ELF-1 (cell line): ENCODE measurements around the gene CTDSP1.
A peak's percentile ranks its signal among the peaks of the same experiment; 100 is the strongest.

ENCODE experiments used
- DNase-seq: peaks from one replicate; pipeline ENCODE4 v3.0.0-alpha.2; 2016; ENCODE audit warnings: low read depth, low spot score

CTDSP1 gene

DNA sequence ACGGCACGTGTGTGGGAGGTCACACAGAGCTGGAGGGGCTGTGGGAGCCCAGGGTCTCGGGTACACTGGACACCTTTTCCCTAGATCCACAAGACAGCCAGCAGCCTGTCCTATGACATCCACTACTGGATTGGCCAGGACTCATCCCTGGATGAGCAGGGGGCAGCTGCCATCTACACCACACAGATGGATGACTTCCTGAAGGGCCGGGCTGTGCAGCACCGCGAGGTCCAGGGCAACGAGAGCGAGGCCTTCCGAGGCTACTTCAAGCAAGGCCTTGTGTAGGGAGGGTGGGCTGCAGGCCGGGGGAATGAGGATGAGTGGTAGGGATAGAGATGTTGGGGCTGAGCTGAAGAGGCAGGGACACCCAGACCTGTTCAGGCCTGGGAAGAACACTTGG is 25.9 kb downstream of the CTDSP1 start:
- DNase-seq = no peak

DNA sequence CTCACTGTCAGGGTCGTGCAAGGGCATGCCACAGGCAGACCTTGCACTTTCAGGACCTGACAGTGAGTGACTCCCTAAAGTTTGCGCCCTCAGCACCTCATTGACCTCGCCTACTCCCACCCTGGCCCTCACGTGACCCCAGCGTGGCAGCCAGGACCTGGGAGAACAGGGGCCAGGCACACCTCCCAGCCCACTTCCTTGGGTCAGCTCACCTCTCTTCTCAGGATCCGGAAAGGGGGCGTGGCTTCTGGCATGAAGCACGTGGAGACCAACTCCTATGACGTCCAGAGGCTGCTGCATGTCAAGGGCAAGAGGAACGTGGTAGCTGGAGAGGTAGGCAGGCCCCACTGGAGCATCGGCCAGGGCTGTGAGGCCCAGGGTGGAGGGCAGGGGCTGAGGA is 28.1 kb downstream of the CTDSP1 start:
- no peak for DNase-seq

DNA sequence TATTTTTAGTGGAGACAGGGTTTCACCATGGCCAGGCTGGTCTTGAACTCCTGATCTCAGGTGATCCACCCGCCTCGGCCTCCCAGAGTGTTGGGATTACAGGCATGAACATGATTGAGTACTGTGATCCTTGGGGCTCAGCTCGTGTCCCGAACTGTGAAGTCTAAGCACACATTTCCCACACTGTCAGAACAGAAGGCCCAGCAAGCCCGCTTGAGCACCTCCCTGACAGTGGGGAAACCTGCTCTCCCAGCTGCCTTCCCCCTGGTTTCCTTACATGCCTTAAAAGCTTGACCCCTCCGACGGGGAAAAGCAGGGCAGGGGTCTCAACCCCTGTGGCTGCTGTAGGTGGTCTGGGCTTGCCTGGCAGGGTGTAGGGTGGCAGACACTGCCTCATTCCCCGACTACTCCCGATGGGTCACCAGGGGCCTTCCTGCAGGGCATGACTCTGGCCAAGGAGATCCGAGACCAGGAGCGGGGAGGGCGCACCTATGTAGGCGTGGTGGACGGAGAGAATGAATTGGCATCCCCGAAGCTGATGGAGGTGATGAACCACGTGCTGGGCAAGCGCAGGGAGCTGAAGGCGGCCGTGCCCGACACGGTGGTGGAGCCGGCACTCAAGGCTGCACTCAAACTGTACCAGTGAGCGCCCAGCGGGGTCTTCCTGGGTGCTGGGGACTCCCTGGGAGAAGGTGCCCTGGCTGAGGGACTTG is 29.3 kb downstream of the CTDSP1 start:
- no peak for DNase-seq

DNA sequence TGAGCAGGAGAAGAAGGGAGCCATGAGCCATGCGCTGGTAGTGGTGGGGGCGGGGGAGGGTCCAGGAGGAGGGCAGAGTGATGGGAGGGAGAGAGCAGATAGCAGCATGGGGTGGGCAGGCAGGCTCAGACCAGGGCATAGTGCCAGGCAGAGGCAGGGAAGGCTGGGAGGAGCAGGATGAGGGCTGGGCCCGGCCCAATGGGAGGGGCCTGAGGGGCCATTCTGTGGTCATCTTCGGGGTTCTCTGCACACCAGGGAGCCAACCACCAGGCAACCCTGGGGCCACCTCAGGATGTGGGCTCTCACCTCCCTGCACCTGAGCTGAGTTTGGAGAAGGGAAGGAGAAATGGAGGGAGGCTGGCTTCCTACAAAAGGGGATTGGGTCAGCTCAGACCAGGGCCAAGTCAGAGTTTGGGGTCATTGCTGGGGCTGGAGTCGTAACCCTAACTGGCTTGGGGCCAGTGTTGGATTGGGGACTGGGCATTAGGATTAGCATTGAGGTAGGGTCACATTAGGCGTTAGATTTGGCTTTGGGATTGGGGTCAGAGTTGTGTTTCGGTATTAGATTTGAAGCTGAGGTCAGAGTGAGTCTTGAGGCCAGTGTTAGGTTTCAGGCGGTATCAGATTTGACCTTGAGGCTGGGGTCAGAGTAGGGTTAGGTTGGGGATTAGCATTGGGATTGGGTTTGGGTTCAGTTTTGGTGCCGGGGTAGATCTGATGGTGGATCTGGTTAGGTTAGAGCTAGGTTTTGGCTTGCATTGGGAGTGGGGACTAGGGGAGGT is 30.4 kb downstream of the CTDSP1 start:
- DNase-seq = no peak

DNA sequence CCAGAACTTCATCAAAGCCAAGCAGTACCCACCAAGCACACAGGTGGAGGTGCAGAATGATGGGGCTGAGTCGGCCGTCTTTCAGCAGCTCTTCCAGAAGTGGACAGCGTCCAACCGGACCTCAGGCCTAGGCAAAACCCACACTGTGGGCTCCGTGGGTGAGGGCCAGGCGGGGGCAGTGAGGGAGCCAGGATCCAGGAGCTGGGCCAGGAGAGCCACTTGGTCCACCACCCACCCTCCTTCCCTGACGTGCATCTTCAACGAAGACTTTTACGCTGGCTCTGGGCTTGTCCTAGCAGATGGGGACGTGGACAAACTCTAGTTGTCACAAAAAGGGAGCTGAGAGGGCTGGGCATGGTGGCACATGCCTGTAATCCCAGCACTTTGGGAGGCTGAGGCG is 31.1 kb downstream of the CTDSP1 start:
- no peak for DNase-seq

DNA sequence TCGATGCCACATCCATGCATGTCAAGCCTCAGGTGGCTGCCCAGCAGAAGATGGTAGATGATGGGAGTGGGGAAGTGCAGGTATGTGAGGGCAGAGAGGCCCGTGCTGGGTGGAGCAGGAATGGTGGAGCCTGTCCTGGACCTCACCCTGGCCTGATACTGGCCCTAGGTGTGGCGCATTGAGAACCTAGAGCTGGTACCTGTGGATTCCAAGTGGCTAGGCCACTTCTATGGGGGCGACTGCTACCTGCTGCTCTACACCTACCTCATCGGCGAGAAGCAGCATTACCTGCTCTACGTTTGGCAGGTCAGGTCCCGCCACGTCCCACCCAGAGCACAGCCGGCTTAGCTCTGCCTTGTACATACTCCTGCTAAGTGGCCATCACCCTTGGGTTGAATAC is 32.2 kb downstream of the CTDSP1 start:
- no peak for DNase-seq

DNA sequence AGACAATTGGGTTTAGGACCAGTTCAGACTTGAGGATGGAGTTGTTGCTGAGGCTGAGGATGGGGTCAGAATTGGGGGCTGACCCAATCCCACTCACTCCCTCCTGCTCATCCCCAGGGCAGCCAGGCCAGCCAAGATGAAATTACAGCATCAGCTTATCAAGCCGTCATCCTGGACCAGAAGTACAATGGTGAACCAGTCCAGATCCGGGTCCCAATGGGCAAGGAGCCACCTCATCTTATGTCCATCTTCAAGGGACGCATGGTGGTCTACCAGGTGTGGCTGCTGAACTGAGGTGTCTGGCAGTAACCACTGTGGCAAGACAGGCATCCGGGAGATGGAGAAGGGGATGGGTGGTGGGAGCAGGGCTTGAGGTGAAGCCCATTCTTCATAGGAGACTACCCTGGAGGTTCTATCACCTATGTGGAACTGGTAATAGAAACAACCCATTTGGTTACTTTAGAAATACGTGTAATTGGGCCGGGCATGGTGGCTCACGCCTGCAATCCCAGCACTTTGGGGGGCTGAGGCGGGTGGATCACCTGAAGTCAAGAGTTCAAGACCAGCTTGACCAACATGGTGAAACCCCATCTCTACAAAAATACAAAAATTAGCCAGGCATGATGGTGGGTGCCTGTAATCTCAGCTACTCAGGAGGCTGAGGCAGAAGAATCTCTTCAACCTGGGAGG is 33.2 kb downstream of the CTDSP1 start:
- DNase-seq = no peak

DNA sequence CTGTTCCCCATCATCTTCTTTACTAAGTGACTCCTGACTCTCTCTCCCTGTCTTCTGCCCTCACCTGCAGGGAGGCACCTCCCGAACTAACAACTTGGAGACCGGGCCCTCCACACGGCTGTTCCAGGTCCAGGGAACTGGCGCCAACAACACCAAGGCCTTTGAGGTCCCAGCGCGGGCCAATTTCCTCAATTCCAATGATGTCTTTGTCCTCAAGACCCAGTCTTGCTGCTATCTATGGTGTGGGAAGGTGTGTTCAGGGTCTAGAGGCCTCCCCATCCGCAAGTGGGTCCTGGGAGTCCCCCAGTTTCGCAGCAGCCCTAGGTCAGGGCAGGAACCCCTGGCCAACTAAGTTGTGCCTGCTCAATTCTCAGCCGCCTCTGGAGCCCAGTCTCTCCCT is 34.8 kb downstream of the CTDSP1 start:
- no peak for DNase-seq

DNA sequence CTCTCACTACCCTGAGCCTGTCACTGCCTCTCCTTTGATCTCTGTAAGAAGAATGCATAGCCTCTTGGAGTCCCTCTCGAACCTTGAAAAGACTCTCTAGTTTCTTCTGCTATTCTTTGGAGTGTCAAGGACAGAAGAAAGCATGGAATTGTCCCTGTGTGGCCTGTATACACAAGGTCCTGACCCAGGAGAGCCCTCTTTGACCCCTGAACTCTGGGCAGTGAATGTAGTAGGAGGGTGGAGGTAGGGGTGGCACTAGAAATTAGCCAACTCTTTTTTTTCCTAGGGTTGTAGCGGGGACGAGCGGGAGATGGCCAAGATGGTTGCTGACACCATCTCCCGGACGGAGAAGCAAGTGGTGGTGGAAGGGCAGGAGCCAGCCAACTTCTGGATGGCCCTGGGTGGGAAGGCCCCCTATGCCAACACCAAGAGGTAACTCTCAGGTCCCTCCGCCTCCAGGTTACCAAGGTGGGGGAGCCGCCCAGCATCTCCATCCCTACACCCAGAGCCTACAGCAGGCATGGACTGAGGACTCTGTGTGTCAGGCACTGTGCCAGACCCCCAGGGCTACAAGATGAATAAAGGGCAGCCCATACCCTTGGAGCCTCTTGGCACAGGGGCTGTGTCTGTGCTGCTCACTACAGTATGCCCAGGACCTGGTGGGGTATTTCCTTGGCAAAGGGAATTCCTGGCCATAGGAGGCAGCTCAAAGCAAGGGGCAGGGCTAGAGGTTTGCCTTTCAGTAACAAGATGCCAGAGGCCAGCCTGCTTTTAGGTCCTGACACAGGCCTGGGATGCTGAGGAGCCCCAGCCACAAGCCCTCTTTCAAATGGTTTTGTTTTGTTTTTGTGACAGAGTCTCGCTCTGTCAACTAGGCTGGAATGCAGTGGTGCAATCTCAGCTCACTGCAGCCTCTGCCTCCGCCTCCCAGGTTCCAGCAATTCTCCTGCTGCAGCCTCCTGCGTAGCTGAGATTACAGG is 35.6 kb downstream of the CTDSP1 start:
- DNase-seq = peak; percentile 32

DNA sequence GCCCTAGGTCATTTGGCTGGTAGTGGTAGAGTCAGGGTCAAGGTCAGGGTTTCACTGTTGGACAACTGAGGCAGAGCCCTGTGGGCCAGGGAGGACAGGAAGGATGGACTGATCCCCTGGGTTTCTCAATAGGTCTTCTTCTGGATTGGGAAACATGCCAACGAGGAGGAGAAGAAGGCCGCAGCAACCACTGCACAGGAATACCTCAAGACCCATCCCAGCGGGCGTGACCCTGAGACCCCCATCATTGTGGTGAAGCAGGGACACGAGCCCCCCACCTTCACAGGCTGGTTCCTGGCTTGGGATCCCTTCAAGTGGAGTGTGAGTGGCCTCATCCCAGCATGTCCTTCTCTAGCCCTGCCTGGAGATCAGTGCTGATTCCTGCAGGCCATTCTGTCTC is 37.3 kb downstream of the CTDSP1 start:
- no peak for DNase-seq

DNA sequence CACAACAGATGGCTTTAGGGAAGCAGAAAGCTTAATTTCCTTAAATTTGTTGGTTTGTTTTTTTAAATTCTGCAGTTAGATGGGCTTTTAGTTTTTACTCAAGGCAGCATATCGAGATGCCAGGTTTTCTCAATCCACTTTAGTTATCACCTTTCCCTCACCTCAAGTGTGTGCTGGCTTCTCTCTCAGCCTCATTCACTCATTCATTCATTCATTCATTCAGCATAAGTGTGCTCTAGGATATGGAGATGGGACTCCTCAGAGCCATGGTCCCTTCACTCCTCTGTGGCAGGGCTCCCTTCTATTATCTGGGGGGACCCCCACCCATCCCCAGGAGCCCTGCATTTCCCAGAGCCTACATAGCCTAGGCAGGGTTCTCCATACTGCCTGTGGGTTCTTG is 38.3 kb downstream of the CTDSP1 start:
- no peak for DNase-seq

DNA sequence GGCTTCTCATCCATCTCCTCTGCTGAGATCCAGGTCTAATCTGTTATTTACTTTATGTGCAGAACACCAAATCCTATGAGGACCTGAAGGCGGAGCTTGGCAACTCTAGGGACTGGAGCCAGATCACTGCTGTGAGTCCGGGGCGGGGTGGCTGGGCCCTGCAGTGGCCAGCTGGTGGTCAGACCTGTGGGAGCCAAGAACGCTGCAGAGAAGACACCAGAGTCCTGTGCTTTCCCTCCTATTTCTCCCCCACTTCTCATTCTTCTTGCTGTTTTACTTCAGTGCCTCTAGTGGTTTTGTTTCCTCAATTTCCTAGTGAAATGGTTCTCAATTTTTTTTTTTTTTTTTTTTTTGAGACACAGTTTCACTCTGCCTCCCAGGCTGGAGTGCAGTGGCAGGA is 38.9 kb downstream of the CTDSP1 start:
- no peak for DNase-seq

DNA sequence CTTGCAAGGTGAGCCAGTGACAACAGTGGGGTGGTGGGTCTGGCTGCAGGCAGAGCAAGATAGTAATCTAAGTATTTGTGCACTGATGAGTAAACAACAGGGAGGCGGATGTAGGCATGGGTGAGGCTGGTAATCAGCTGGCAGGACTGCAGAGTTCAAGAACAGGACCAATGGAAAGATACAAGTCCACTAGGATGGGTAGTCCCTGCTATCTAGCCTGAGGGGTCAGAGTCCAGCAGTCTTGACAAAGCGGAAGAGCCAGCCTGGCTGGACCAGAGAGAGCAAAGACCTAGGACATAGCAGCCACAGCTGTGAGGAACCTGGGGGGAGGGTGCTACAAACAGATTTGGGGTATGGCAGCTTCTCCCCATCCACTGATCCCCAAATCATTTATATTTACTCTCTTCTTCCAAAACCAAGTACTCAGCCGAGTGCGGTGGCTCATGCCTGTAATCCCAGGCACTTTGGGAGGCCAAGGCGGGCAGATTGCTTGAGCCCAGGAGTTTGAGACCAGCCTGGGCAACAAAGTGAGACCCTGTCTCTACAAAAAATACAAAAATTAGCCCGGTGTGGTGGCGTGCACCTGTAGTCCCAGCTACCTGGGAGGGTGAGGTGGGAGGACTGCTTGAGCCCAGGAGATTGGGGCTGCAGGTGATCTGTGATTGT is 45.2 kb downstream of the CTDSP1 start:
- DNase-seq = peak; percentile 53

DNA sequence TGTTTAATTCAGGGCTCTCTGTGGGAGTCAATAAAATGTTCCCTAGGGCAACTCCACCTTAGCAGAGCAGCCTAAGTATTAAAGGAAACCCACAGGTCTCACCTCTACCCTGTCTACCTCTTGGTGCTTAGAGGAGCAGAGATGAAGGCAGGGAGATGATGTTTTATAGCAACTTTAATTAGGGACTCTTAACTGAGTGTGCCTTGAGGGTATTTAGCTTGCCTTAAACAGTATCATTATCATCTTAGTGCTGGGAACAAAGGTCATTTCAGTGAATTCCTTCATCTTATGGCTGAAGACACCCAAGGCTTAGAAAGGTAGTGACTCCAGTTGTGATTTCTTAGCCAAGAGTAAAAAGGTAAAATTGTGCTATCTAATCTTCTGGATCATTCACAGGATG is 45.9 kb downstream of the CTDSP1 start:
- DNase-seq = no peak

DNA sequence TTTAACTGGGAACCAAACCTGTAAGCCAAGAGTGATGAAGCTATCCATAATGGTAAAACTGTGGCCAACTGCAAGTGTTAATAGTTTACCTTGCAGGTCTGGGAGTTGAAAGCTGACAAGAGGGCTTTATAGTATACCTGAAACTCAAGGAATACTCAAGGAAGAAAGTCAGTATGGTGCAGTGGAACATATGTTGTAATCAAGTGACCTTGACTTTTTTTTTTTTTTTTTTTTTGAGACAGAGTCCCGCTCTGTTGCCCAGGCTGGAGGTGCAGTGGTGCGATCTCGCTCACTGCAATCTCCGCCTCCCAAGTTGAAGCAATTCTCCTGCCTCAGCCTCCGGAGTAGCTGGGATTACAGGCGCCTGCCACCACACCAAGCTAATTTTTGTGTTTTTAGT is 46.9 kb downstream of the CTDSP1 start:
- DNase-seq = no peak

DNA sequence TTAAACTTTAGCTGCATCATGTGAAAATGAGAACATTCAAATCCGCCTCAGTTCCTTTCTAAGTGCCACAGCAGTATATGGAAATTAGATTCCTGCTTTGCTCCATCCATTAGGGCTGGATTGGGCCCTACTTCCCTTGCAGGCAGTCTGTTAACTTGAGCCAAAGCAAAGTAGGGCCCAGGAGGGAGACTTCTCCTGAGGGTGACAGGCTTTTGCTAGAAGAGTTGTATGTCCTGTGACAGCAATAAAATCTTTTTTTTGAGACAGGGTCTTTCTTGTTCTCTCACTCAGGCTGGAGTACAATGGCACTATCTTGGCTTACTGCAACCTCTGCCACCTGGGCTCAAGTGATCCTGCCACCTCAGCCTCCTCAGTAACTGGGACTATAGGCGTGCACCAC is 47.4 kb downstream of the CTDSP1 start:
- no peak for DNase-seq

DNA sequence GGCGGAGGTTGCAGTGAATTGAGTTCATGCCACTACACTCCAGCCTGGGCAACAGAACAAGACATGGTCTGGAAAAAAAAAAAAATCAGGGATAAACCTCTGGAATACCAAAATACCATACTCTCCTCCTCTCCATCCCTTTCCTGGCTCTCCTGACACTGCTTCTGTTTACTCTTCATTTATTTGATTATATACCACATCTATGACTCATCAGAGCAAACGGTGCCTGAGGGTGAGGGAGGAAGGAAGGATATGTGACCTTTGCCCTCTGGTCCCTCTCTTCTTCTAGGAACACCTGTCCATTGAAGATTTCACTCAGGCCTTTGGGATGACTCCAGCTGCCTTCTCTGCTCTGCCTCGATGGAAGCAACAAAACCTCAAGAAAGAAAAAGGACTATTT is 49.3 kb downstream of the CTDSP1 start:
- DNase-seq = peak; percentile 28

DNA sequence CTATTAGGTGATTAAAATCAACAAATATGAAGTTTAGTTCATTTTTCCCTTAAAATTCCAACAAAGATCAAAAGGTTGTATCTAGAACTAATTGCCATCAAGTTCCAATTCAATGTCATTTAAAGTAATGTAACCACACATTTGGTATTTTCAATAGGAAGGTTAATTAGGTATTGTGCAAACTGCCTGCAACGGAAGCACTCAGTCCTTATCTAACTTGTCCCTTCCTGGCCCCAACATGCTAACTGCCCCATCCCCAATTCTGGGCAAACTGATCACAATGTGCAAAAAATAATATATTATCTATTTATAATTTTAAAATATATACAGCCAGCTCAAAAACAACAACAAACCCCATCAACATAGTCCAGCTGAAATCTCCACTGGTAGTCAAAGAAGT is 52.4 kb downstream of the CTDSP1 start:
- DNase-seq = no peak
